NB4 (cell line): ENCODE results near the gene CISD3.

Experiments
- MYC ChIP-seq: IDR thresholded peaks from 2 replicates; pipeline ENCODE4 v1.6.1; 2011; ENCODE audit warnings: low read depth, low read length
- TF ChIP-seq, protein P1 (sequence below): IDR thresholded peaks from one replicate; pipeline ENCODE4 v1.5.1; 2012; ENCODE audit warnings: low read depth, low read length

DNA sequence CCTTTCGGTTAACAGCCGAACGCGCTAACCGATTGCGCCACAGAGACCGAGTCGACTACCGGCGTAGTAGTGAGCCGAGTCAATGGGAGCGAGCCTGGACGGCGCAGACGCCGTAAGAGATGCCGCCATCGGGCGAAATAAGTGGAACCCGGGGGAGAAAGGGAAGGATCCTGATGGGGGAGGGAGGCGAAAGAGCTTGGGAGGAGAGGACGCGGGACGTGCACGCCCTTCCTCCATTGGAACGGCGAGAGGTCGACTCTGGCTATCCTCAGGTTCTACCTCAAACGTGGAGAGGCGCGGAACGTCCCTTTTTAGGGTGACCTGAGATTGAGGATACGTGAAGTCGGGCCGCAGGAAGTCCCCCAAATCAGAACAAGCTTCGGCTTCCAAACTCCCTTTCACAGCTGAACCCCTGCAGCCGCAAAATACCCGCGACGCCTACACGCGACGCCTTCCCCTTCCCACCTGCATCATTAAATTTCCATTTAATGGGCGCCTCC is 21.7 kb downstream of the CISD3 start:
- TF ChIP-seq, protein P1, sequence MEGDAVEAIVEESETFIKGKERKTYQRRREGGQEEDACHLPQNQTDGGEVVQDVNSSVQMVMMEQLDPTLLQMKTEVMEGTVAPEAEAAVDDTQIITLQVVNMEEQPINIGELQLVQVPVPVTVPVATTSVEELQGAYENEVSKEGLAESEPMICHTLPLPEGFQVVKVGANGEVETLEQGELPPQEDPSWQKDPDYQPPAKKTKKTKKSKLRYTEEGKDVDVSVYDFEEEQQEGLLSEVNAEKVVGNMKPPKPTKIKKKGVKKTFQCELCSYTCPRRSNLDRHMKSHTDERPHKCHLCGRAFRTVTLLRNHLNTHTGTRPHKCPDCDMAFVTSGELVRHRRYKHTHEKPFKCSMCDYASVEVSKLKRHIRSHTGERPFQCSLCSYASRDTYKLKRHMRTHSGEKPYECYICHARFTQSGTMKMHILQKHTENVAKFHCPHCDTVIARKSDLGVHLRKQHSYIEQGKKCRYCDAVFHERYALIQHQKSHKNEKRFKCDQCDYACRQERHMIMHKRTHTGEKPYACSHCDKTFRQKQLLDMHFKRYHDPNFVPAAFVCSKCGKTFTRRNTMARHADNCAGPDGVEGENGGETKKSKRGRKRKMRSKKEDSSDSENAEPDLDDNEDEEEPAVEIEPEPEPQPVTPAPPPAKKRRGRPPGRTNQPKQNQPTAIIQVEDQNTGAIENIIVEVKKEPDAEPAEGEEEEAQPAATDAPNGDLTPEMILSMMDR: no peak
- TF ChIP-seq MYC: no peak
